ENCODE results near the gene ZDHHC14.

ZDHHC14 gene

GRCh38 chr6:157358287-157358686, 22.7 kb upstream of the ZDHHC14 start:
- TF ChIP-seq CTCF (IDR thresholded peaks at IDR 0.05; ENCODE audit: insufficient read depth, low read length, poor library complexity, severe bottlenecking) = no peak
- TF ChIP-seq EZH2phosphoT487 (conservative IDR thresholded peaks at IDR 0.05; ENCODE audit: low read length) = no peak
- Histone ChIP-seq H3K36me3 (ENCODE audit: low read length) (no peaks in the 10 kb centered on the region), H2AFZ (ENCODE audit: low read depth, low read length, severe bottlenecking) (no peak overlapping the region), H4K20me1 (ENCODE audit: low read depth, low read length) (no peaks in the 10 kb centered on the region), H3K27me3 (ENCODE audit: low read length) (no peaks in the 10 kb centered on the region; the same call in 1 of the 2 replicates), H3K27ac (ENCODE audit: low read depth, low read length) (no peak overlapping the region), H3F3A (ENCODE audit: insufficient read depth) (no peaks in the 10 kb centered on the region), H3K79me2 (ENCODE audit: insufficient read depth, low read length) (no peaks in the 10 kb centered on the region), H3K4me2 (ENCODE audit: low read depth, low read length, poor library complexity, severe bottlenecking) (no peak overlapping the region), H3K9me3 (ENCODE audit: insufficient read depth, low read length) (no peaks in the 10 kb centered on the region), H3K4me3 (ENCODE audit: insufficient read depth, low read length, poor library complexity, severe bottlenecking) (no peak overlapping the region), H3K9me2 (replicated peaks; ENCODE audit: insufficient read depth, low read length) (no peaks in the 10 kb centered on the region), H3K9ac (ENCODE audit: low read length) (no peak overlapping the region)

- TF ChIP-seq EZH2phosphoT487 (conservative IDR thresholded peaks at IDR 0.05; ENCODE audit: low read length) = no peak
- no peak for TF ChIP-seq CTCF (IDR thresholded peaks at IDR 0.05; ENCODE audit: insufficient read depth, low read length, poor library complexity, severe bottlenecking)
- no peak overlapping the region for H3K9ac ChIP-seq (ENCODE audit: low read length)
- no peaks in the 10 kb centered on the region for H3K9me2 ChIP-seq (replicated peaks; ENCODE audit: insufficient read depth, low read length)
- no peaks in the 10 kb centered on the region for H3K79me2 ChIP-seq (ENCODE audit: insufficient read depth, low read length)
- no peak overlapping the region for H2AFZ ChIP-seq (ENCODE audit: low read depth, low read length, severe bottlenecking)
- no peaks in the 10 kb centered on the region for H3K36me3 ChIP-seq (ENCODE audit: low read length)
- no peaks in the 10 kb centered on the region for H3K9me3 ChIP-seq (ENCODE audit: insufficient read depth, low read length)
- no peak overlapping the region for H3K4me2 ChIP-seq (ENCODE audit: low read depth, low read length, poor library complexity, severe bottlenecking)
- no peak overlapping the region for H3K4me3 ChIP-seq (ENCODE audit: insufficient read depth, low read length, poor library complexity, severe bottlenecking)
- H3K27me3 ChIP-seq (ENCODE audit: low read length) = no peaks in the 10 kb centered on the region
- no peaks in the 10 kb centered on the region for H4K20me1 ChIP-seq (ENCODE audit: low read depth, low read length)
- no peaks in the 10 kb centered on the region for H3F3A ChIP-seq (ENCODE audit: insufficient read depth)
- H3K27ac ChIP-seq (ENCODE audit: low read depth, low read length) = no peak overlapping the region
Observed at GRCh38 chr6:157361886-157362285, 19.1 kb upstream of the ZDHHC14 start.

- no peaks in the 10 kb centered on the region for H3K9me2 ChIP-seq (replicated peaks; ENCODE audit: insufficient read depth, low read length)
- no peak overlapping the region for H3K27ac ChIP-seq (ENCODE audit: low read depth, low read length)
- no peak overlapping the region for H3K4me3 ChIP-seq (ENCODE audit: insufficient read depth, low read length, poor library complexity, severe bottlenecking)
- H2AFZ ChIP-seq (ENCODE audit: low read depth, low read length, severe bottlenecking) = no peak overlapping the region
- H3K36me3 ChIP-seq (ENCODE audit: low read length) = no peaks in the 10 kb centered on the region
- H3K27me3 ChIP-seq (ENCODE audit: low read length) = no peaks in the 10 kb centered on the region
- no peak overlapping the region for H3K9ac ChIP-seq (ENCODE audit: low read length)
- TF ChIP-seq EZH2phosphoT487 (conservative IDR thresholded peaks at IDR 0.05; ENCODE audit: low read length) = no peak
- TF ChIP-seq CTCF (IDR thresholded peaks at IDR 0.05; ENCODE audit: insufficient read depth, low read length, poor library complexity, severe bottlenecking) = no peak
- no peaks in the 10 kb centered on the region for H4K20me1 ChIP-seq (ENCODE audit: low read depth, low read length)
- no peaks in the 10 kb centered on the region for H3K9me3 ChIP-seq (ENCODE audit: insufficient read depth, low read length)
- H3F3A ChIP-seq (ENCODE audit: insufficient read depth) = no peaks in the 10 kb centered on the region
- no peaks in the 10 kb centered on the region for H3K79me2 ChIP-seq (ENCODE audit: insufficient read depth, low read length)
- H3K4me2 ChIP-seq (ENCODE audit: low read depth, low read length, poor library complexity, severe bottlenecking) = no peak overlapping the region
Observed at GRCh38 chr6:157364705-157365104, 16.3 kb upstream of the ZDHHC14 start.
